A549 treated with AZD2906 at 1 μM for 4 hours (cell line): ENCODE results near the gene OR6C74. TPM values are rescaled to one million over a fixed set of nuclear protein-coding genes. Genes with fewer than 3 reads are reported as not detected.

Experiments
- total RNA-seq: library from RNA; stranded (reverse); fragments of 200-300 nt; extraction: Qiagen RNA extraction; gene quantifications from 5 replicates; pipeline ENCODE4 v1.2.3, GENCODE V29; 2022

The OR6C74 gene
- not detected in 5 replicates for total RNA-seq

DNA sequence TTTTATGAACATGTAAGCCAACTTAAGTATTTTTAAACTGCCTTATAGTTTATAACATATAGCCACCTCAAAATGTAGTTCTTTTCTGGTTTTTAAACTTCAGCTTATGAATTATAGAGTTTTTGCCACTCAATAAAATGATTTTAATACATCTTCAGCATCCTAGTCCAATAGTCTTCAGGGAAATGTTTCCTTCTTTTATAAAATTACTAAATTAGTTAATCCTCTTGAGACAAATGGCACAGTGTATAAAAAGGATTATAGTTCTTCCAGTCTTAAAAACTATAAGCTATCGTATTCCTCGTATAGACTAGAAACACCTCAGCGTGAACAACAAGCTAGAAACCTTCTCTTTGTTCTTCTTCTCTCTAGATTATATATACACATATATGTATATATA lies at the start of gene OR6C74:
Gene OR6C74, plus strand, starts transcription at position 301 of the 400 bp plus-strand sequence. CDS start 2,679 bp downstream, outside the sequence.

DNA sequence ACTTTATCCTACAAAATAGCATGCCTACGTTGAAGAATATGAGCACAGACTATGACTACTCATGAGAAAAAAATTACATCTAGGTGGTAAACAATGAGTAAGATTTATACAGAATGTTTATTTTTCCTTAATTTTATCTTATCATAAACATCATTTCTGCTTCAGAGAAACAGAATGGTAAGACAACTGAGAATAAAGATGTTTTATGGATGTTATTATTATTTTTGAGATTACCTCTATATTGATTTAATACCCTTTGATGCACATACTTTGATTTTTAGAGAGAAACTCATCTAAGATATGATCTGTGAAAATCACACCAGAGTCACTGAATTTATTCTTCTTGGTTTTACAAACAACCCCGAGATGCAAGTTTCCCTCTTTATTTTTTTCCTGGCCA lies 23.7 kb upstream of the OR6C74 start, which contains the start of gene OR10A7:
Gene OR10A7, plus strand, starts transcription at position 301 of the 400 bp plus-strand sequence. Its CDS starts 0 bp downstream, at position 301.

Other genes starting within 250 kb of the OR6C74 start
- not detected in 5 replicates for gene NEUROD4, start 224.6 kb upstream of the OR6C74 start, total RNA-seq
- not detected in 5 replicates for gene OR9K2, start 118.2 kb upstream of the OR6C74 start, total RNA-seq
- gene OR10A7, start 23.6 kb upstream of the OR6C74 start, total RNA-seq, result not detected in 5 replicates
- not detected in 5 replicates for gene OR6C6, start 52.0 kb downstream of the OR6C74 start, total RNA-seq
- gene OR6C1, start 69.7 kb downstream of the OR6C74 start, total RNA-seq, result not detected in 5 replicates
- not detected in 5 replicates for gene OR6C3, start 86.1 kb downstream of the OR6C74 start, total RNA-seq
- gene OR6C75, start 118.4 kb downstream of the OR6C74 start, total RNA-seq, result not detected in 5 replicates
- not detected in 5 replicates for gene OR6C65, start 155.9 kb downstream of the OR6C74 start, total RNA-seq
- gene OR6C76, start 181.6 kb downstream of the OR6C74 start, total RNA-seq, result not detected in 5 replicates
- gene OR6C2, start 199.5 kb downstream of the OR6C74 start, total RNA-seq, result not detected in 5 replicates
- gene OR6C70, start 225.5 kb downstream of the OR6C74 start, total RNA-seq, result not detected in 5 replicates
- gene OR6C68, start 247.8 kb downstream of the OR6C74 start, total RNA-seq, result not detected in 5 replicates